HG03159 (cell line): ENCODE data around the gene SYNJ2.
A peak's percentile ranks its signal among the peaks of the same experiment; 100 is the strongest.

Experiments used
- ATAC-seq: cut with Tn5 transposase; IDR thresholded peaks from one replicate; pipeline ENCODE4 v1.9.1; 2021; ENCODE audit warnings: mild to moderate bottlenecking, moderate library complexity; ENCODE audit not compliant: unreplicated experiment

SYNJ2 gene

GRCh38 chr6:158011980-158012566 is 30.4 kb downstream of the SYNJ2 start:
- ATAC-seq, result no peak

- no peak for ATAC-seq
Measured at GRCh38 chr6:158013904-158014504, 32.3 kb downstream of the SYNJ2 start.

GRCh38 chr6:158014505-158015187 is 33.0 kb downstream of the SYNJ2 start:
- no peak for ATAC-seq

GRCh38 chr6:158015188-158015506 is 33.5 kb downstream of the SYNJ2 start:
- no peak for ATAC-seq

GRCh38 chr6:158016571-158017383 is 35.1 kb downstream of the SYNJ2 start:
- no peak for ATAC-seq

- ATAC-seq, result no peak
Measured at GRCh38 chr6:158017621-158018040, 36.0 kb downstream of the SYNJ2 start.

GRCh38 chr6:158018041-158018771 is 36.5 kb downstream of the SYNJ2 start:
- no peak for ATAC-seq

- ATAC-seq, result no peak
Measured at GRCh38 chr6:158018851-158019361, 37.2 kb downstream of the SYNJ2 start.

GRCh38 chr6:158019416-158019815 is 37.8 kb downstream of the SYNJ2 start:
- ATAC-seq, result no peak

GRCh38 chr6:158020272-158020711 is 38.6 kb downstream of the SYNJ2 start:
- ATAC-seq, result no peak

- no peak for ATAC-seq
Measured at GRCh38 chr6:158020811-158021210, 39.1 kb downstream of the SYNJ2 start.

GRCh38 chr6:158021376-158021775 is 39.7 kb downstream of the SYNJ2 start:
- no peak for ATAC-seq

GRCh38 chr6:158021814-158022748 is 40.4 kb downstream of the SYNJ2 start:
- ATAC-seq, result no peak

- ATAC-seq, result no peak
Measured at GRCh38 chr6:158022749-158023596, 41.3 kb downstream of the SYNJ2 start.

- no peak for ATAC-seq
Measured at GRCh38 chr6:158023597-158023939, 41.9 kb downstream of the SYNJ2 start.

GRCh38 chr6:158024566-158025297 is 43.1 kb downstream of the SYNJ2 start:
- no peak for ATAC-seq

- peak; percentile 91 for ATAC-seq
Measured at GRCh38 chr6:158026054-158026900, 44.6 kb downstream of the SYNJ2 start.
